H1 (cell line): ENCODE measurements around the gene SHOC1. TPM values are rescaled to one million over a fixed set of nuclear protein-coding genes. Genes with fewer than 3 reads are reported as not detected.

Source experiments
- CTCF ChIA-PET: fragments of 300-600 bp; sonication (Branson Sonifier 250); formaldehyde crosslinking; loops from one replicate; lab custom pipeline; 2021; ENCODE audit not compliant: partially characterized antibody; lab: Charles Lee
- POLR2A ChIA-PET: fragments of 300-600 bp; sonication (Branson Sonifier 250); formaldehyde crosslinking; loops from one replicate; lab custom pipeline; 2021; ENCODE audit warnings: inconsistent platforms; ENCODE audit not compliant: partially characterized antibody; lab: Charles Lee
- DNase-seq, 2 experiments: peaks; one replicate each; pipeline versions ENCODE4 v3.0.0 to v3.0.0-alpha.2; 2010 to 2022; ENCODE audit warnings: low spot score in 2 of 2, low read depth in 1 of 2, mixed read lengths in 1 of 2
- FAIRE-seq: peaks from 2 replicates; lab custom pipeline; 2011; peaks lifted over from hg19 to GRCh38; lab: Jason Lieb, UNC
- H2AFZ ChIP-seq: 2 replicates; pipeline ENCODE4 v1.8.1; 2012; ENCODE audit warnings: low read length, inconsistent platforms
- H2AK5ac ChIP-seq: 2 replicates; pipeline ENCODE4 v1.6.1; 2013; ENCODE audit warnings: low read depth, low read length
- H2BK120ac ChIP-seq: replicated peaks from 2 replicates; pipeline ENCODE3; 2013; ENCODE audit warnings: low read depth, low read length, inconsistent platforms
- H2BK12ac ChIP-seq: 2 replicates; pipeline ENCODE4 v1.6.1; 2013; ENCODE audit warnings: low read depth, low read length
- H2BK15ac ChIP-seq: 2 replicates; pipeline ENCODE4 v1.6.1; 2013; ENCODE audit warnings: low read length
- H2BK20ac ChIP-seq: 2 replicates; pipeline ENCODE4 v1.6.1; 2013; ENCODE audit warnings: low read length
- H2BK5ac ChIP-seq: 2 replicates; pipeline ENCODE4 v1.6.1; 2013; ENCODE audit warnings: low read depth, low read length
- H3K14ac ChIP-seq: 2 replicates; pipeline ENCODE4 v1.6.1; 2013; ENCODE audit warnings: inconsistent platforms; ENCODE audit not compliant: insufficient read length
- H3K18ac ChIP-seq: 2 replicates; pipeline ENCODE4 v1.6.1; 2013; ENCODE audit warnings: low read length; ENCODE audit errors: extremely low read depth
- H3K23ac ChIP-seq: 2 replicates; pipeline ENCODE4 v1.6.1; 2013; ENCODE audit warnings: inconsistent platforms; ENCODE audit not compliant: insufficient read length
- H3K23me2 ChIP-seq: 2 replicates; pipeline ENCODE4 v1.6.1; 2013; ENCODE audit warnings: low read depth, low read length
- H3K27ac ChIP-seq: 2 replicates; pipeline ENCODE4 v1.6.1; 2011; ENCODE audit warnings: low read depth, low read length, inconsistent platforms
- H3K27me3 ChIP-seq, 4 experiments: replicated peaks in 1 of 4; 1 replicate in 1 of 4; 2 replicates in 3 of 4; pipeline versions ENCODE4 v1.6.1 to v1.8.1; 2011 to 2013; ENCODE audit warnings: low read length in 3 of 4, mild to moderate bottlenecking in 3 of 4, inconsistent platforms in 2 of 4, mixed read lengths in 2 of 4, moderate library complexity in 1 of 4; ENCODE audit not compliant: control insufficient read depth in 3 of 4, insufficient read depth in 3 of 4; ENCODE audit errors: extremely low read depth in 1 of 4
- H3K36me3 ChIP-seq, 4 experiments: 2 replicates each; pipeline versions ENCODE4 v1.6.1 to v1.8.1; 2011 to 2013; ENCODE audit warnings: mild to moderate bottlenecking in 4 of 4, low read length in 3 of 4, moderate library complexity in 2 of 4, control low read depth in 1 of 4, inconsistent platforms in 1 of 4; ENCODE audit not compliant: insufficient read depth in 4 of 4, control insufficient read depth in 2 of 4
- H3K4ac ChIP-seq: replicated peaks from 2 replicates; pipeline ENCODE3; 2013; ENCODE audit warnings: low read length, low read depth, mixed read lengths, inconsistent platforms; ENCODE audit not compliant: insufficient read length
- H3K4me1 ChIP-seq, 4 experiments: replicated peaks in 1 of 4; 1 replicate in 1 of 4; 2 replicates in 3 of 4; pipeline versions ENCODE4 v1.6.1 to v1.8.1; 2011 to 2013; ENCODE audit warnings: low read length in 3 of 4, inconsistent platforms in 2 of 4, mixed read lengths in 1 of 4; ENCODE audit not compliant: insufficient read depth in 4 of 4, control insufficient read depth in 3 of 4
- H3K4me2 ChIP-seq, 2 experiments: 2 replicates each; pipeline versions ENCODE4 v1.6.1 to v1.8.1; 2011 to 2013; ENCODE audit warnings: low read depth in 2 of 2, low read length in 2 of 2, control low read depth in 1 of 2, inconsistent platforms in 1 of 2, mild to moderate bottlenecking in 1 of 2; ENCODE audit not compliant: insufficient read depth in 1 of 2
- H3K4me3 ChIP-seq, 4 experiments: fragments of 200-600, 300-600 bp in 1 of 4; sonication (generic), shearing (Covaris generic), sonication (Bioruptor Twin) in 1 of 4; 2 replicates each; pipeline versions ENCODE4 v1.5.1 to v1.8.1; 2011 to 2016; ENCODE audit warnings: low read length in 4 of 4, low read depth in 3 of 4, control low read depth in 2 of 4, inconsistent platforms in 2 of 4, mild to moderate bottlenecking in 2 of 4, mixed read lengths in 1 of 4, moderate library complexity in 1 of 4; ENCODE audit not compliant: insufficient read depth in 2 of 4; ENCODE audit errors: extremely low read depth in 1 of 4
- H3K56ac ChIP-seq: replicated peaks from 2 replicates; pipeline ENCODE3; 2013; ENCODE audit warnings: low read depth, mild to moderate bottlenecking, mixed read lengths, low read length, inconsistent platforms; ENCODE audit not compliant: insufficient read length
- H3K79me1 ChIP-seq: 2 replicates; pipeline ENCODE4 v1.6.1; 2013; ENCODE audit warnings: low read depth, low read length, control low read depth
- H3K79me2 ChIP-seq, 2 experiments: 2 replicates each; pipeline versions ENCODE4 v1.6.1 to v1.8.1; 2012 to 2013; ENCODE audit warnings: low read length in 2 of 2, mild to moderate bottlenecking in 2 of 2, inconsistent platforms in 1 of 2; ENCODE audit not compliant: insufficient read depth in 2 of 2, control insufficient read depth in 1 of 2
- H3K9ac ChIP-seq, 4 experiments: replicated peaks in 1 of 4; 1 replicate in 1 of 4; 2 replicates in 3 of 4; pipeline versions ENCODE4 v1.6.1 to v1.8.1; 2011 to 2013; ENCODE audit warnings: low read depth in 3 of 4, low read length in 3 of 4, control low read depth in 2 of 4, mild to moderate bottlenecking in 2 of 4, moderate library complexity in 2 of 4, inconsistent platforms in 1 of 4; ENCODE audit errors: extremely low read depth in 1 of 4
- H3K9me3 ChIP-seq, 2 experiments: 2 replicates each; pipeline versions ENCODE4 v1.6.1 to v1.8.1; 2012 to 2013; ENCODE audit warnings: mild to moderate bottlenecking in 2 of 2, moderate library complexity in 2 of 2, control low read depth in 1 of 2, inconsistent platforms in 1 of 2, low read depth in 1 of 2, low read length in 1 of 2, mixed read lengths in 1 of 2; ENCODE audit not compliant: insufficient read depth in 2 of 2
- H4K20me1 ChIP-seq, 2 experiments: replicated peaks in 1 of 2; 2 replicates each; pipeline versions ENCODE3 to v1.8.1; 2011 to 2013; ENCODE audit warnings: inconsistent platforms in 2 of 2, low read length in 2 of 2, mild to moderate bottlenecking in 1 of 2; ENCODE audit not compliant: insufficient read depth in 2 of 2, control insufficient read depth in 1 of 2
- H4K5ac ChIP-seq: 2 replicates; pipeline ENCODE4 v1.6.1; 2013; ENCODE audit warnings: low read length, low read depth, mixed read lengths, inconsistent platforms; ENCODE audit not compliant: insufficient read length
- H4K8ac ChIP-seq: 2 replicates; pipeline ENCODE4 v1.8.0; 2013; ENCODE audit warnings: mild to moderate bottlenecking, moderate library complexity, low read length, inconsistent platforms; ENCODE audit not compliant: insufficient read depth; ENCODE audit errors: extremely low read depth
- H4K91ac ChIP-seq: replicated peaks from 2 replicates; pipeline ENCODE3; 2013; ENCODE audit warnings: low read length, mixed read lengths, inconsistent platforms; ENCODE audit not compliant: insufficient read length
- CTBP2 ChIP-seq: IDR thresholded peaks from 2 replicates; pipeline ENCODE4 v1.7.0; 2011; ENCODE audit warnings: borderline replicate concordance, mild to moderate bottlenecking, moderate library complexity, mixed read lengths, low read length; ENCODE audit not compliant: insufficient read depth, insufficient read length
- EP300 ChIP-seq, 2 experiments: IDR thresholded peaks; 1 replicate in 1 of 2; 2 replicates in 1 of 2; pipeline ENCODE4 v1.6.1; 2011 to 2012; ENCODE audit warnings: low read depth in 2 of 2, low read length in 2 of 2, mild to moderate bottlenecking in 2 of 2, borderline replicate concordance in 1 of 2, inconsistent platforms in 1 of 2, moderate library complexity in 1 of 2
- RAD21 ChIP-seq, 2 experiments: IDR thresholded peaks in 1 of 2; conservative IDR thresholded peaks in 1 of 2; 2 replicates each; pipeline ENCODE4 v1.6.1; 2011; ENCODE audit warnings: low read depth in 2 of 2, low read length in 2 of 2, improper control_type of control experiment in 1 of 2, inconsistent platforms in 1 of 2, mild to moderate bottlenecking in 1 of 2, moderate library complexity in 1 of 2
- WGBS, 2 experiments: shearing (Covaris generic) in 1 of 2; methylation state at CpG; one replicate each; pipeline versions ENCODE4 v1.1.6 to v1.1.7; 2013 to 2015; ENCODE audit warnings: low lambda C conversion rate in 2 of 2, mixed read lengths in 2 of 2, inconsistent platforms in 1 of 2, low coverage in 1 of 2, missing lambda C conversion rate in 1 of 2; ENCODE audit not compliant: insufficient replicate concordance in 2 of 2, insufficient coverage in 1 of 2, insufficient read length in 1 of 2; ENCODE audit errors: extremely low coverage in 1 of 2, missing lambda C conversion rate in 1 of 2; 5-methylcytosine and 5-hydroxymethylcytosine counted together
- polyA plus RNA-seq, 7 experiments: library from polyadenylated mRNA; depleted of rRNA in 3 of 7; stranded (reverse) in 5 of 7; unstranded in 2 of 7; fragments of >200 nt in 5 of 7; fragments of 200-250 nt in 2 of 7; gene quantifications; 1 replicate in 5 of 7; 2 replicates in 1 of 7; 4 replicates in 1 of 7; pipeline versions ENCODE4 v1.2.1 to v1.2.3, GENCODE V29; 2011 to 2013; ENCODE audit warnings: missing spikeins in 2 of 7, mixed read lengths in 2 of 7
- total RNA-seq: library from RNA; stranded (reverse); fragmentation: NEBNext Ultra II Directional; extraction: Animal tissue kit (Norgen Biotek cat#: 25700); gene quantifications from 2 replicates; pipeline ENCODE4 v1.2.1, GENCODE V29; 2021

SHOC1 gene
- total and polyA plus RNA-seq, 2 of the 8 experiments (the other 6 are each of a cell fraction or from before 2014, with no cell fraction given), result not detected

DNA sequence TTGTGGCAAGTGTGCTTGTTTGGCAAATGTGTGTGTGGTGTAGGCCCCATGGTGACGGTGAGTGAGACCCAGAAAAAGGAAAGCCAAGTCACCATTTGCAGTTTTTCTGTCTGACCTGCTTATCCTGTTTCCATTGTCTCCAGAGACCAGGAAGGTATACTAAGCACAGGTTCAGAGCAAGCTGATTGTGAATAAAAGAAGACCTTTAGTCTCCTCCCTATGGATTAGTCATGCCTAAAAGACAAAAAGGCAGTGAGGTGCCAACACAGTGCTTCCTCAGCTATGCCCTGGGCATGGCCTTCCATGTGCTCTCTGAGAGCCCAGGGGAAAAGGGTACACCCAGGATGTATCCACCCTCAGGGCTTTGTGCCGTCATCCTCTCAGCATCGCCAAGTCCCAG lies 49.2 kb upstream of the SHOC1 start:
- H3K4me3 ChIP-seq, result no peak overlapping the region
- H3K14ac ChIP-seq, result no peak overlapping the region
- no peak overlapping the region for H2BK120ac ChIP-seq
- 0 out of 2 replicates have a peak overlapping the region, but pooled peaks have one; percentile 68 for H2BK5ac ChIP-seq
- no peak for FAIRE-seq
- no peak overlapping the region for H4K5ac ChIP-seq
- no peaks in the 10 kb centered on the region; the same call in 1 of the 2 replicates for H3K23me2 ChIP-seq
- H3K4me2 ChIP-seq, result no peak overlapping the region
- no peaks in the 10 kb centered on the region for H3K9me3 ChIP-seq
- no peaks in the 10 kb centered on the region for H3K4me1 ChIP-seq
- WGBS, 2 experiments, result 87% methylated on average over 3 of the region's 3 CpGs; no CpG with 5 or more reads in 1 of the 2 experiments
- H3K9ac ChIP-seq, result no peak overlapping the region
- ChIA-PET POLR2A (interaction anchor here (1.0 kb wide), 1 partner anchor 25 kb away, joined by 3 read pairs; no protein-coding TSS in a partner anchor), CTCF (interaction anchor here (2.0 kb wide), 1 partner anchor 10 kb away, joined by 5 read pairs; no protein-coding TSS in a partner anchor)
- peak overlapping the region; percentile 88; the same call in 1 of the 2 replicates for H2AFZ ChIP-seq
- H3K36me3 ChIP-seq, result no peaks in the 10 kb centered on the region
- H3K56ac ChIP-seq, result no peak overlapping the region
- no peak overlapping the region for H4K91ac ChIP-seq
- no peaks in the 10 kb centered on the region for H3K27me3 ChIP-seq
- no peak overlapping the region for H3K27ac ChIP-seq
- no peak overlapping the region for H2BK20ac ChIP-seq
- H2BK12ac ChIP-seq, result no peak overlapping the region
- no peaks in the 10 kb centered on the region for H4K20me1 ChIP-seq
- H3K79me1 ChIP-seq, result no peaks in the 10 kb centered on the region
- H4K8ac ChIP-seq, result no peak overlapping the region
- H3K4ac ChIP-seq, result no peak overlapping the region
- H2AK5ac ChIP-seq, result no peak overlapping the region
- no peak overlapping the region for H3K18ac ChIP-seq
- no peak for DNase-seq
- H2BK15ac ChIP-seq, result no peak overlapping the region
- no peak overlapping the region for H3K23ac ChIP-seq
- no peaks in the 10 kb centered on the region for H3K79me2 ChIP-seq
- TF ChIP-seq EP300 (IDR thresholded peaks at IDR 0.05; ENCODE audit: borderline replicate concordance in 1 of 2, low read depth in 2 of 2, low read length in 2 of 2) (no peak), RAD21 (IDR thresholded peaks at IDR 0.05 in 1 of 2, conservative IDR thresholded peaks at IDR 0.05 in 1 of 2; ENCODE audit: low read depth in 2 of 2, low read length in 2 of 2) (no peak), CTBP2 (no peak)
